HG02759 (cell line): ENCODE results near the gene HABP4.

Experiments used
- ATAC-seq: cut with Tn5 transposase; IDR thresholded peaks from one replicate; pipeline ENCODE4 v1.9.1; 2021; ENCODE audit warnings: mild to moderate bottlenecking, moderate library complexity; ENCODE audit not compliant: unreplicated experiment

HABP4 gene, protein sequence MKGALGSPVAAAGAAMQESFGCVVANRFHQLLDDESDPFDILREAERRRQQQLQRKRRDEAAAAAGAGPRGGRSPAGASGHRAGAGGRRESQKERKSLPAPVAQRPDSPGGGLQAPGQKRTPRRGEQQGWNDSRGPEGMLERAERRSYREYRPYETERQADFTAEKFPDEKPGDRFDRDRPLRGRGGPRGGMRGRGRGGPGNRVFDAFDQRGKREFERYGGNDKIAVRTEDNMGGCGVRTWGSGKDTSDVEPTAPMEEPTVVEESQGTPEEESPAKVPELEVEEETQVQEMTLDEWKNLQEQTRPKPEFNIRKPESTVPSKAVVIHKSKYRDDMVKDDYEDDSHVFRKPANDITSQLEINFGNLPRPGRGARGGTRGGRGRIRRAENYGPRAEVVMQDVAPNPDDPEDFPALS

GRCh38 chr9:96449845-96450612 is at the start of gene HABP4:
Gene HABP4 (plus strand): TSS chr9:96450169. CDS start chr9:96450280, 111 bp downstream.
- ATAC-seq = peak; percentile 98

DNA sequence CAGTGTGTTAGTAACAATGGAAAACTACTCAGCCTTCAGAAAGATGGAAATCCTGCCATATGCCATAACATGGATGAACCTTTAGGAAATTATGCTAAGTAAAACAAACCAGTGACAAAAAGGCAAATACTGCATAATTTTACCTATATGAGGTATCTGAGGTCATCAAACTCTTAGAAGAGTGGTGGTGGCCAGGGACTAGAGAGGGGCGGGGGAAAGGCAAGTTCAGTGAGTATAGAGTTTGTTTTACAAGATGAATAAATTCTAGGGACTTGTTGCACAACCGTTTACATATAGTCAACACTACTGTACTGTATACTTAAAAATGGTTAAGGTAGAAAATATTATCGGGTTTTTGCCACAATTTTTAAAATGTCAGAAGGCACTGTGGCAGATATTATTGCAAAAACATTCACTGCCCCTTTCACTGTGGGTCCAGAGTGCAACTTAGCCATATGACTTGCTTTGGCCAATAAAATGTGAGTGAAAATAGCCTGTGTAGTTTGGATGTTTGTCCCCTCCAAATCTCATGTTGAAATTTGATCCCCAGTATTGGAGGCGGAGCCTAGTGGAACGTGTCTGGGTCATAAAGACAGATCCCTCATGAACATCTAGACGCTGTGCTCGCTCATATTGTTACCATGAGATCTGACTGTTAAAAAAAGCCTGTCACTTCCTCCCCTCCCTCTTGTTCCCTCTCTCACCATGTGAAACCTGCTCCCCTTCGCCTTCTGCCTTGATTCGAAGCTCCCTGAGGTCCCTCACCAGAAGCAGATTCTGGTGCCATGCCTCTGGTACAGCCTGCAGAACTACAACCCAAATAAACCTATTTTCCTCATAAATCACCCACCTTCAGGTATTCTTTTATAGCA is 41.3 kb upstream of the HABP4 start:
- ATAC-seq = no peak

DNA sequence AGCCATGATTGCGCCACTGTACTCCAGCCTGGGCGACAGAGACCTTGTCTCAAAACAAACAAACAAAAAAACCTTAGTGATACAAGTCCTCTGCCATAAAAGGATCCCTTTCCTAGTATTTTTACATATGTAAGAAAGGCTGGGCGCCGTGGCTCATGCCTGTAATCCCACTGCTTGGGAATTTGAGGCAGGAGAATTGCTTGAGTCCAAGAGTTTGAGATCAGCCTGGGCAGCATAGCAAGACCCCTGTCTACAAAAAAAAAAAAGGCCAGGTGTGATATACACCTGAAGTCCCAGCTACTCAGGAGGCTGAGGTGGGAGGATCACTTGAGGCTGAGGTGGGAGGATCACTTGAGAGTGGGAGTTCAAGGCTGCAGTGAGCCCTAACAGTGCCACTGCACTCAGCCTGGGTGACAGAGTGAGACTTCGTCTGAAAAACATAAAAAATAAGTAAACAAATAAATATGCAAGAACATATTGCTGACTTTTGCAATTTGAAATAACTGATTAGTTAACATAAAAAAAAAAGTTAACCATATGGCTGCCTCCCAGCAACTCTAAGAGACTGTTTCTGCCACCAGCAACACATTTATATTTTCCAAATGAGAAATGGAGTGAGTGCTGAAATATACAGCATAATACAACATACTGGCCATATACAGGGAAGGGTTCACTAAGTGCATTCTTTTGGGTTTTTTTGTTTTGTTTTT is 38.7 kb upstream of the HABP4 start:
- ATAC-seq = no peak

GRCh38 chr9:96412174-96412913 is 37.6 kb upstream of the HABP4 start:
- no peak for ATAC-seq

DNA sequence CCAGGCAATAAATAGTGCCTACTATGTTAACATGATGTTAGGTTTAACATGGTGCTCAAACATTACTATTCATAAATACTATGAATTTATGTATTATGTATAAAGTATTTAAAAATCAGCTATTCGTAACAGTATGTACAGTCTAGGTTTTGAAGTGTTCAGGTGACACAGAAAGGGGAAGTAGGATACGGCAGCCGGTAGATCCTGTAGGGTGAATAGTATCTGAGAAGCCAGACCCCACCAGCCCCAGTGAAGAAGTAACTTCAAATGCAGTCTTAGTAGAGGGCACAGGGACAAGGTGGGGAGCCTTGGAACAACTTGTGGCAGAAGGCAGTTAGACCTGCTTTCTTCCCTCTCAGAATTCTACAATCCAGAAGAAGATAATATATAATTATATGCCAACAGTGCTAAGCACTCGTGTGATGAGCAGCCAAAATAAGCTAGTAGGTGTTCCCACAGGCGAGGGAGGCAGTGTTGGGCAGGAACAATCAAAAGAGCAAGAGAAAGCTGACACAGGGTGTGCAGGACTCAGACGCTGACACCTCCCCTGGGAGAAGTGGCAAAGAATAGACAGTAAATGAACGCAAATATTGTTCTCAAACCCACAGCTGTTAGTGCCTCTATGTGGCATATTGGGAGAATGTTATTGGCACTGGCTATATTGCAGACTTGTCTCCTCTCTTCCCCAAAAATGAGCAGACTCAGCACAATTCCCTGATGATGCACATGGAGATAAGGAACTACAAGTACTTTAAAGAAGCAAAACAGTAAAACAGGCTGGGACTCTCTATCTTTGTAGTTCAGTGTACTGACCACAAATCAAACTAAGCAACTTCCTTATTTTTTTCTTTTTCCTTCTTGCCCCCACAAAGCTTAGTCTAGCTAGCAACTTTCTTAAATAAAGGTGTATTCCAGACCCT is 36.4 kb upstream of the HABP4 start:
- no peak for ATAC-seq

DNA sequence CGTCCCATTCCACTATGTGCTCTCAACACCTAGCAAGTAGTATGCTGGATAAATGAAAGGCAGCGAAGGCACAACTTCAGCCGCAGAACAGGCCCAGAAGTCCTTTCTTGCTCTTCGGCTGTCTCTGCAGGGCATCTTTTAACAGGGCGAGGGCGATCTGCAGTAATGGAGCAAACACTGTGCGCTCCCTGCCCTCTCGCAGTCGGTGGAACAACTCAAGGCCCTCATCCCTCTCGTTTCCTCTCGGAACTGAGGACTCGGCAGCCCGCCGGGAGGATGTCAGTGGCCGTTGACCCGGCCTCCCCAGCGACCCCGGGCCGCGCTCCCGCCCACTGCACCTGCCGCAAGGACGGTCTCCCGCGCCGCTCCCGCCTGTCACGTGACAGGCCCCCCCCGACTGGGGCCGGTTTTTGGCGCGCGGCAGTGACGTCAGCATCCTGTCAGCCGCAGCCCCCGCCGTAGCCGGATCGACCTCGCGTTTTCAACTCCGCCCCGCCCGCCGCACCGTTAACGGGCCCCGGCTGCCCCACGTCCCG is 32.9 kb upstream of the HABP4 start:
- ATAC-seq = peak; percentile 26

DNA sequence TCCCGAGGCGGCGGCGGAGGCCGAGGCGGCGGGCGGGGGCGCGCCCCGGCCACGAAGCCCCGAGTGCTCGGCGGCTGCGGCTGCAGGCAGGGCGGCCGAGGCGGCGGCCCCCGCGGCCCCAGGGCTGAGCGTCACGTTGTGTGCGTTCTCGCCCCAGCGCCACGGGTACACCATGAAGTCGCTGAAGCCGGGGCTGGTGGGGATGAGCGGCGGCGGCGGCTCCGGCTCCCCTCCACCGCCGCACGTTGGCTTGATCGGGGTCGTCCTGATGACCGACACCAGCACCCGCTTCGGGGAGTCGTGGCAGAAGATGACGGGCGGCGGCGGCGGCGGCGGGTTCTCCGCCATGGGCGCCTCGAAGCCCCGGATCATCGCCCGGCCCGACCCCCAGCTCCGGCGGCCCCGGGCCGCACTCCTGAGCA is 32.3 kb upstream of the HABP4 start:
- peak; percentile 1 for ATAC-seq

DNA sequence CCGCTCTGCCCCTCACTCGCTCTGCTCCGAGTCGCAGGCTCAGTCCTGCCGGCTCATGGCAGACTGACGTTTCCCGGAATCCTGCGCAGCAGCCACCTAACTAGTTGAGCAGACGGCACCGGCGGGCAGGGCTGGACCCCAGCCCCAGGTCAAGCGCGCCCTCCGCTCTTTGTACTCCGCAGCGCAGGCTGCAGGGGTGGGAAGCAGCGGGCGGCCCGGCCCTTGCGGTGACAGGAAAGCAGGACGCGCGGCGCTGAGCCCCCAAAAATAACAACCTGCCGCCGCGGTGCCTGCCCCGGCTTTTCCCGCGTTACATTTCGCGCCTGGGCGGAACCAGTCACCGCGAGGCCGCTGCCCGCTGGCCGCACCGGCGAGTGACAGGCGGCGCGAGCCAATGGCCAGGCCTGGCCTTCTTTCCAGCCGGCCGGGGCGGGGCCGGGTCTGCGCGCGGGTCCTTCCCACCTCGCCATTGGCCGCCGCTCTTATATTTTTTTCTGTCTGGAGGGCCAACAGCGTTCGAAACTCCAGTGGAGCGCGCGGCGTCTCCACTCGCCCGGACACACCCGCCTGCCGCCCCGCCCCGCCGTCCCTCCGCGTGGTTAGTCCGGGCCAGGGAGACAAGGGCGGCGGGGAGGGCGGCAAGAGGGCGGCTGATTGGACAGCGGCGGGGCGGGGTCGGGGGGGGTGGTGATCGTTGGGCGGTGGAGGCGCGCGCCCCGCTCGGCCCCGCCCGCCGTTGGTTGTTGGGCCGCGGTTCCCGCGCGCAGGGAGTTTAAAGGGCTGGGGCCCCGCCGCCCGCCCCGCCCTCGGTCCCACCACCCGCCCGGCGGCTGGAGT is 31.7 kb upstream of the HABP4 start, which contains the start of gene ZNF367:
Gene ZNF367 (minus strand): TSS at position 288 of the 837 bp plus-strand sequence. CDS start 338 bp downstream, outside the sequence.
- ATAC-seq = peak; percentile 74

- peak; percentile 30 for ATAC-seq
Measured at GRCh38 chr9:96418920-96419690, 30.9 kb upstream of the HABP4 start.

GRCh38 chr9:96419691-96419969 is 30.3 kb upstream of the HABP4 start:
- no peak for ATAC-seq

DNA sequence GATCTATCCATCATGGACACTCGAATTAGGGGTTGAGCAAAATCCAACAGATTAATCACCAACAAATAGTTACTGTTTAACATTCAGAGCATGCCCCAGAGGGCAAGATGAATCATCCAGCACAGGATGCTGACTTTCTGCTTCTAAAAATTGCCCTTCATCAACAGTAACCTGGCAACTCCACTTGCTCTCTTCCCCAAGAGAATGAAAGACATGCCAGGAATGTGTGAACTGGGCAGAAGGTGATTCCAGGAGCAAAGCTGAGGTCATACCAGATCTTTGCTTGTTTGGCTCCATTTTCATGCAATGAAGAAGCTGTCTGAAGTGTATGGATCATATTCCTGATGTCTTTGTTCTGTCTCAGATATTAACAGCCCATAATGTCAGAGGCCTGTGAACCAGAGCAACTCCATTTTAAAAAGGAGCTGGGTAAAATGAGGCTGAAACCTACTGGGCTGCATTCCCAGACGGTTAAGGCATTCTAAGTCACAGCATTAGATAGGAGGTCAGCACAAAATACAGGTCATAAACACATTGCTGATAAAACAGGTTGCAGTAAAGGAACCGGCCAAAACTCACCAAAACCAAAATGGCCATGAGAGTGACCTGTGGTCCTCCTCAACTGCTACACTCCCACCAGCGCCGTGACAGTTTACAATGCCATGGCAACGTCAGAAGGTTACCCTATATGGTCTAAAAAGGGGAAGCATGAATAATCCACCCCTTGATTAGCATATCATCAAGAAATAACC is 29.3 kb upstream of the HABP4 start:
- no peak for ATAC-seq

- no peak for ATAC-seq
Measured at GRCh38 chr9:96423322-96423984, 26.5 kb upstream of the HABP4 start.

- no peak for ATAC-seq
Measured at GRCh38 chr9:96423985-96424336, 26.0 kb upstream of the HABP4 start.

GRCh38 chr9:96425500-96426169 is 24.3 kb upstream of the HABP4 start:
- ATAC-seq = no peak

- ATAC-seq = no peak
Measured at GRCh38 chr9:96429732-96430131, 20.2 kb upstream of the HABP4 start.
